MCF 10A (cell line): ENCODE data around the gene RASAL1. TPM values are rescaled to one million over a fixed set of nuclear protein-coding genes. Genes with fewer than 3 reads are reported as not detected.

ENCODE experiments used
- BruUV-seq: library from RNA; stranded (reverse); fragments of 400-500 nt; replicated peaks from 2 replicates; lab custom pipeline; 2021; lab: Mats Ljungman, UMichigan
- CTCF ChIA-PET: fragments of 300-600 bp; sonication (Branson Sonifier 250); formaldehyde crosslinking; extraction: SDS; loops from one replicate; lab custom pipeline; 2021; ENCODE audit warnings: antibody characterized with exemption, inconsistent platforms; lab: Yijun Ruan, JAX
- POLR2A ChIA-PET: fragments of 300-600, 350-650 bp; sonication (Branson Sonifier 250); formaldehyde crosslinking; extraction: SDS; loops from one replicate; lab custom pipeline; 2020; ENCODE audit warnings: antibody characterized with exemption, inconsistent platforms; lab: Yijun Ruan, JAX
- DNase-seq: peaks from one replicate; pipeline ENCODE4 v3.0.0-alpha.2; 2018; ENCODE audit not compliant: unreplicated experiment
- H3K27ac Mint-ChIP-seq: one replicate; pipeline ENCODE4 v1.8.0; 2022; ENCODE audit warnings: mild to moderate bottlenecking, low read depth, mixed read lengths; ENCODE audit not compliant: unreplicated experiment
- H3K27me3 Mint-ChIP-seq: one replicate; pipeline ENCODE4 v1.8.0; 2022; ENCODE audit warnings: mixed read lengths; ENCODE audit not compliant: insufficient read depth, unreplicated experiment
- H3K36me3 Mint-ChIP-seq: one replicate; pipeline ENCODE4 v1.8.0; 2022; ENCODE audit warnings: mild to moderate bottlenecking, moderate library complexity, mixed read lengths; ENCODE audit not compliant: insufficient read depth, unreplicated experiment
- H3K4me1 Mint-ChIP-seq: one replicate; pipeline ENCODE4 v1.8.0; 2022; ENCODE audit warnings: mixed read lengths; ENCODE audit not compliant: insufficient read depth, unreplicated experiment
- H3K4me3 Mint-ChIP-seq: one replicate; pipeline ENCODE4 v1.8.0; 2022; ENCODE audit warnings: mild to moderate bottlenecking, moderate library complexity, mixed read lengths; ENCODE audit not compliant: unreplicated experiment
- H3K9me3 Mint-ChIP-seq: one replicate; pipeline ENCODE4 v1.8.0; 2022; ENCODE audit warnings: mixed read lengths; ENCODE audit not compliant: unreplicated experiment
- CTCF ChIP-seq: fragments of 200-600 bp; IDR thresholded peaks from one replicate; pipeline ENCODE4 v1.8.0; 2022; ENCODE audit warnings: antibody characterized with exemption, mild to moderate bottlenecking; ENCODE audit not compliant: unreplicated experiment
- intact Hi-C: fragments of 100-400 bp; cut with micrococcal nuclease; formaldehyde crosslinking; loops from 2 replicates; pipeline ENCODE4 v1.14.1; 2022
- total RNA-seq: library from RNA; stranded (reverse); gene quantifications from 2 replicates; pipeline ENCODE4 v1.2.3, GENCODE V29; 2022

RASAL1 gene
- total RNA-seq, 1 experiment from 2014 or later = not detected

GRCh38 chr12:113090740-113091139 is 44.8 kb downstream of the RASAL1 start:
- DNase-seq = no peak
- Mint-ChIP-seq H3K4me3 (no peak overlapping the region), H3K27me3 (peaks cover 17% of the 10 kb centered on the region), H3K4me1 (no peaks in the 10 kb centered on the region), H3K36me3 (no peaks in the 10 kb centered on the region), H3K9me3 (no peaks in the 10 kb centered on the region), H3K27ac (no peak overlapping the region)
- no TSS peak for BruUV-seq
- ChIA-PET CTCF (interaction anchor here (0.7 kb wide), 1 partner anchor 218 kb away, joined by 3 read pairs; no protein-coding TSS in a partner anchor), POLR2A (no interaction called here)
- TF ChIP-seq CTCF = no peak
- intact Hi-C loops = no loop called here

GRCh38 chr12:113089839-113090238 is 45.7 kb downstream of the RASAL1 start:
- no peaks in the 10 kb centered on the region for H3K4me1 Mint-ChIP-seq
- no peak for DNase-seq
- CTCF ChIA-PET = interaction anchor here (0.6 to 0.7 kb wide), 3 partner anchors 60 to 217 kb away, joined by 3 read pairs; partner anchors contain the start of gene CFAP73
- no peak for TF ChIP-seq CTCF
- no peak overlapping the region for H3K4me3 Mint-ChIP-seq
- H3K27me3 Mint-ChIP-seq = peaks cover 17% of the 10 kb centered on the region
- POLR2A ChIA-PET = interaction anchor here (0.6 kb wide), 1 partner anchor 35 kb away, joined by 3 read pairs; no protein-coding TSS in a partner anchor
- H3K36me3 Mint-ChIP-seq = no peaks in the 10 kb centered on the region
- BruUV-seq = no TSS peak
- no peaks in the 10 kb centered on the region for H3K9me3 Mint-ChIP-seq
- intact Hi-C loops = no loop called here
- H3K27ac Mint-ChIP-seq = no peak overlapping the region

DNA sequence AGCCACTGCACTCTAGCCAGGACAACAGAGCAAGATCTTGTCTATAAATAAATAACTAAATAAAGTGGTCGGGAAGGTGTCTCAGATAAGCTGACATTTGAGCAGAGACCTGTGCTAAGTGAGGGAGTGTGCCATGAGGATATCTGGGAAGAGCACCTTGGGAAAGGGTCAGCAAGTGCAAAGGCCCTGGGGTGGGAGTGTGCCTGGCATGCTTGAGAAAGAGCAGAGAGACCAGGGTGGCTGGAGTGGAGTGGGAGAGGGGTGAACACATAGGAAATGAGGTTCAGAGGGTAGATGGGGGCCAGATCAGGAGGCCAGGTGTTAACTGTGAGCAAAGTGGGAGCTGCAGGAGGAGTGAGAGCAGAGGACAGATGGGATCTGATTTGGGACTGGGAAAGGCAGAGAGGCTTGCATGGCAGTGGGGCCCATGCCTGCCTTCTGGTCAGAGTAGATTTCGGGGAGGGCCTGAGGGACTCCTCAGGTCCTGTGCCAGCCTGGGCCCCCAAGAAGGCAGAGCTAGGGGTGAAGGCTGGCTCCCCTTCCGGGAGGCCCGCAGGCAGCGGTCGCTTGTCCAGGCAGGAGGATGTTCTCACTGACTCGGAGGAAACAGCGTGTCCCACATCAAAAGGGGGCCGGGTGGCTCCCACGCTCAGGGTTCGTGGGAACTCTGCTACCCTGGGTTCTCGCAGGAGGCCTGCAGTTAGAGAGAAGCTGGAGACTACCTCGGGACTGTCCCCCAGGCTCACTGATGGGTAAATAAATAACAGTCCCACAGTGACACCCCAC is 46.4 kb downstream of the RASAL1 start:
- no peak overlapping the region for H3K27ac Mint-ChIP-seq
- BruUV-seq = no TSS peak
- TF ChIP-seq CTCF = no peak
- H3K36me3 Mint-ChIP-seq = no peaks in the 10 kb centered on the region
- CTCF ChIA-PET = interaction anchor here (0.6 to 0.7 kb wide), 2 partner anchors 9 to 68 kb away, joined by 3 read pairs; no protein-coding TSS in a partner anchor
- H3K27me3 Mint-ChIP-seq = peaks cover 17% of the 10 kb centered on the region
- intact Hi-C loops = no loop called here
- no peak for DNase-seq
- H3K4me3 Mint-ChIP-seq = no peak overlapping the region
- no peaks in the 10 kb centered on the region for H3K9me3 Mint-ChIP-seq
- POLR2A ChIA-PET = interaction anchor here (0.6 kb wide), 2 partner anchors 36 to 239 kb away, joined by 3 to 5 read pairs; no protein-coding TSS in a partner anchor
- no peaks in the 10 kb centered on the region for H3K4me1 Mint-ChIP-seq

GRCh38 chr12:113088037-113088436 is 47.5 kb downstream of the RASAL1 start:
- H3K9me3 Mint-ChIP-seq = no peaks in the 10 kb centered on the region
- peaks cover 27% of the 10 kb centered on the region for H3K27me3 Mint-ChIP-seq
- TF ChIP-seq CTCF = no peak
- H3K4me1 Mint-ChIP-seq = no peaks in the 10 kb centered on the region
- no peak for DNase-seq
- no peaks in the 10 kb centered on the region for H3K36me3 Mint-ChIP-seq
- intact Hi-C loops = no loop called here
- CTCF ChIA-PET = interaction anchor here (1.3 kb wide), 1 partner anchor 87 kb away, joined by 3 read pairs; no protein-coding TSS in a partner anchor
- H3K27ac Mint-ChIP-seq = no peak overlapping the region
- no peak overlapping the region for H3K4me3 Mint-ChIP-seq
- no TSS peak for BruUV-seq
- POLR2A ChIA-PET = no interaction called here
